Mammary epithelial cell (primary cell): ENCODE measurements around the gene TSHR.

Experiments used
- CTCF ChIP-seq, 2 donors: IDR thresholded peaks in 1 of 2; conservative IDR thresholded peaks in 1 of 2; 2 replicates each; pipeline ENCODE4 v1.5.1; 2011 to 2012; ENCODE audit warnings: inconsistent platforms in 2 of 2, low read length in 2 of 2, mild to moderate bottlenecking in 2 of 2, control low read depth in 1 of 2, low read depth in 1 of 2; ENCODE audit not compliant: insufficient read depth in 1 of 2; ENCODE audit errors: extremely low read depth in 1 of 2
- EZH2 ChIP-seq: IDR thresholded peaks from 2 replicates; pipeline ENCODE4 v1.6.1; 2012; ENCODE audit warnings: low read length, inconsistent platforms, borderline replicate concordance

DNA sequence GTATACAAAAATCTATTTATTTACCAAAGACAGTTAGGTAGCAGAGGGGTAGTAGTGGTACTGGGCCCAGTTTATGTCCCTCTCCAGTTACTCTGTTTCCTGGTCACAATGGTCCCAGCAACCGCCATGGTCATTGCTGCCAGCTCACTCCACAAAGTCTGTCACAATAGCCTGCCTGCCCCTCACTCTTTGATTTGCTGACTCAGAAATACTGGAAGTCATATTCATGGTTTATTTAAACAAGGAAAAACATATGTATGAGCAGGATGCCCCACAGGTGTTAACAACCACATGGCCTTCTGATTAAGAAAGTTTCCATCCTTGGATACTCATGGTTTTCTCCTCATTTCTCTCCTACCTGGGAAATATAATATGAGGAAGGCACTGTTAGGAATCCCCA, 49.2 kb downstream of the TSHR start:
- TF ChIP-seq CTCF (conservative IDR thresholded peaks at IDR 0.05 in 1 of 2, IDR thresholded peaks at IDR 0.05 in 1 of 2; ENCODE audit: extremely low read depth in 1 of 2, insufficient read depth in 1 of 2, low read depth in 1 of 2, low read length in 2 of 2): no peak
- no peak for TF ChIP-seq EZH2
